A549 (cell line): ENCODE results near the gene PXDN. TPM values are rescaled to one million over a fixed set of nuclear protein-coding genes. Genes with fewer than 3 reads are reported as not detected.

Experiments
- ATAC-seq, 2 experiments: fragments of 200-7000 bp in 1 of 2; fragments of >200 bp in 1 of 2; cut with Nextera tagmentation in 1 of 2; cut with Tn5 transposase in 1 of 2; 3 replicates each; pipeline versions ENCODE4 v1.8.0 to v1.9.1; 2018 to 2020; ENCODE audit warnings: mild to moderate bottlenecking in 1 of 2, moderate library complexity in 1 of 2
- CTCF ChIA-PET: fragments of 300-600 bp; sonication (Branson Sonifier 250); formaldehyde crosslinking; extraction: SDS; loops from one replicate; lab custom pipeline; 2021; ENCODE audit warnings: antibody characterized with exemption, inconsistent platforms; lab: Yijun Ruan, JAX
- POLR2A ChIA-PET: fragments of 350-600 bp; formaldehyde crosslinking; extraction: SDS; loops from one replicate; lab custom pipeline; 2021; ENCODE audit warnings: antibody characterized with exemption, inconsistent platforms; lab: Yijun Ruan, JAX
- DNase-seq, 2 experiments: peaks; one replicate each; pipeline versions ENCODE4 v3.0.0 to v3.0.0-alpha.2; 2011 to 2016; ENCODE audit warnings: low read depth in 1 of 2, low spot score in 1 of 2
- FAIRE-seq: peaks from 2 replicates; lab custom pipeline; 2011; peaks lifted over from hg19 to GRCh38; lab: Jason Lieb, UNC
- H3K27ac ChIP-seq, 2 experiments: fragments of >200 bp; sonication (Bioruptor Twin); formaldehyde crosslinking; 3 replicates each; pipeline ENCODE4 v1.5.1; 2016 to 2017
- H3K4me1 ChIP-seq: fragments of >200 bp; sonication (Bioruptor Twin); formaldehyde crosslinking; 3 replicates; pipeline ENCODE4 v1.6.1; 2016
- H3K4me2 ChIP-seq: fragments of >200 bp; sonication (Bioruptor Twin); formaldehyde crosslinking; 3 replicates; pipeline ENCODE4 v1.6.1; 2016
- H3K4me3 ChIP-seq: fragments of >200 bp; sonication (Bioruptor Twin); formaldehyde crosslinking; 3 replicates; pipeline ENCODE4 v1.5.1; 2016
- H3K9me3 ChIP-seq: fragments of >200 bp; sonication (Bioruptor Twin); formaldehyde crosslinking; 3 replicates; pipeline ENCODE4 v1.6.1; 2016
- CBX2 ChIP-seq: fragments of 200-600 bp; sonication (generic); IDR thresholded peaks from 2 replicates; pipeline ENCODE4 v1.6.1; 2016; ENCODE audit warnings: low read depth, mild to moderate bottlenecking, borderline replicate concordance
- CEBPB ChIP-seq, 2 experiments: fragments of >200 bp in 1 of 2; sonication (Bioruptor Twin) in 1 of 2; formaldehyde crosslinking in 1 of 2; IDR thresholded peaks; 2 replicates each; pipeline ENCODE4 v1.6.1; 2012 to 2016
- CHD4 ChIP-seq: fragments of 200-600 bp; sonication (generic); IDR thresholded peaks from 2 replicates; pipeline ENCODE4 v1.6.1; 2016; ENCODE audit warnings: antibody characterized with exemption, mild to moderate bottlenecking, borderline replicate concordance
- CTCF ChIP-seq: fragments of >200 bp; sonication (Bioruptor Twin); formaldehyde crosslinking; IDR thresholded peaks from 3 replicates; pipeline ENCODE4 v1.5.1; 2016
- EHMT2 ChIP-seq: fragments of 200-600 bp; sonication (generic); IDR thresholded peaks from 2 replicates; pipeline ENCODE4 v1.6.1; 2016; ENCODE audit warnings: antibody characterized with exemption, low read depth, mild to moderate bottlenecking, moderate library complexity
- EP300 ChIP-seq, 2 experiments: fragments of >200 bp; sonication (Bioruptor Twin); formaldehyde crosslinking; IDR thresholded peaks; 2 replicates in 1 of 2; 3 replicates in 1 of 2; pipeline ENCODE4 v1.6.1; 2016 to 2017
- ESRRA ChIP-seq: fragments of 150-350 bp; IDR thresholded peaks from 2 replicates; pipeline ENCODE4 v1.6.1; 2014; ENCODE audit warnings: mild to moderate bottlenecking, low read length, borderline replicate concordance
- FOSB ChIP-seq: fragments of 250-450 bp; sonication (Bioruptor Pico); IDR thresholded peaks from 2 replicates; pipeline ENCODE4 v1.5.0; 2020; ENCODE audit warnings: mild to moderate bottlenecking, moderate library complexity
- FOSL2 ChIP-seq, 2 experiments: fragments of 450-650 bp in 1 of 2; fragments of >200 bp in 1 of 2; sonication (Bioruptor Twin) in 1 of 2; formaldehyde crosslinking; IDR thresholded peaks; 2 replicates each; pipeline versions ENCODE4 v1.5.0 to v1.6.1; 2016 to 2020; ENCODE audit warnings: mild to moderate bottlenecking in 1 of 2, moderate library complexity in 1 of 2
- FOXS1 ChIP-seq: fragments of 250-450 bp; sonication (Bioruptor Pico); IDR thresholded peaks from 2 replicates; pipeline ENCODE4 v1.5.0; 2020; ENCODE audit warnings: mild to moderate bottlenecking, moderate library complexity
- HDAC2 ChIP-seq: fragments of 200-600 bp; sonication (generic); IDR thresholded peaks from 2 replicates; pipeline ENCODE4 v1.6.1; 2016
- HOXA7 ChIP-seq: fragments of 250-450 bp; sonication (Bioruptor Pico); IDR thresholded peaks from 2 replicates; pipeline ENCODE4 v1.5.0; 2020; ENCODE audit warnings: mild to moderate bottlenecking, moderate library complexity
- HOXB13 ChIP-seq: fragments of 250-450 bp; sonication (Bioruptor Pico); IDR thresholded peaks from 2 replicates; pipeline ENCODE4 v1.5.0; 2020; ENCODE audit warnings: low read depth, mild to moderate bottlenecking, moderate library complexity
- JUN ChIP-seq, 2 experiments: fragments of >200 bp; sonication (Bioruptor Twin); formaldehyde crosslinking; IDR thresholded peaks; 2 replicates in 1 of 2; 3 replicates in 1 of 2; pipeline ENCODE4 v1.6.1; 2016 to 2017
- KDM1A ChIP-seq: fragments of 200-600 bp; sonication (generic); IDR thresholded peaks from 2 replicates; pipeline ENCODE4 v1.6.1; 2016; ENCODE audit warnings: low read depth, mild to moderate bottlenecking
- MAFK ChIP-seq: fragments of 450-650 bp; IDR thresholded peaks from 2 replicates; pipeline ENCODE4 v1.6.1; 2014; ENCODE audit not compliant: partially characterized antibody
- NPAS2 ChIP-seq: fragments of 250-450 bp; sonication (Bioruptor Pico); IDR thresholded peaks from 2 replicates; pipeline ENCODE4 v1.8.0; 2022; ENCODE audit warnings: mild to moderate bottlenecking, moderate library complexity, borderline replicate concordance
- RAD21 ChIP-seq, 2 experiments: fragments of >200 bp in 1 of 2; sonication (Bioruptor Twin) in 1 of 2; formaldehyde crosslinking in 1 of 2; IDR thresholded peaks in 1 of 2; conservative IDR thresholded peaks in 1 of 2; 2 replicates in 1 of 2; 3 replicates in 1 of 2; pipeline ENCODE4 v1.6.1; 2012 to 2018; ENCODE audit warnings: inconsistent platforms in 1 of 2
- RNF2 ChIP-seq: fragments of 200-600 bp; sonication (generic); IDR thresholded peaks from 2 replicates; pipeline ENCODE4 v1.6.1; 2016; ENCODE audit warnings: low read depth, mild to moderate bottlenecking, antibody characterized with exemption, moderate library complexity, borderline replicate concordance
- SREBF2 ChIP-seq: fragments of 450-650 bp; IDR thresholded peaks from 2 replicates; pipeline ENCODE4 v1.6.1; 2014; ENCODE audit warnings: mild to moderate bottlenecking, moderate library complexity
- ZC3H11A ChIP-seq: fragments of 450-650 bp; IDR thresholded peaks from 2 replicates; pipeline ENCODE4 v1.6.1; 2014; ENCODE audit warnings: antibody characterized with exemption, mild to moderate bottlenecking
- ZFP36 ChIP-seq: fragments of 450-650 bp; IDR thresholded peaks from 2 replicates; pipeline ENCODE4 v1.6.1; 2014; ENCODE audit warnings: borderline replicate concordance; ENCODE audit not compliant: partially characterized antibody
- ZSCAN20 ChIP-seq: fragments of 250-450 bp; sonication (Bioruptor Pico); IDR thresholded peaks from 2 replicates; pipeline ENCODE4 v1.8.0; 2022; ENCODE audit warnings: mild to moderate bottlenecking, moderate library complexity
- WGBS: methylation state at CpG from one replicate; pipeline ENCODE4 v1.1.6; 2017; ENCODE audit errors: missing lambda C conversion rate; 5-methylcytosine and 5-hydroxymethylcytosine counted together
- polyA plus RNA-seq, 4 experiments: library from polyadenylated mRNA; depleted of rRNA in 3 of 4; stranded (reverse); fragments of >200 nt; fragmentation: RNase III in 1 of 4; extraction: RNeasy Plus Mini Kit Qiagen cat#74134 plus additional on column Dnase treatment in 1 of 4; gene quantifications; 2 replicates in 3 of 4; 3 replicates in 1 of 4; pipeline ENCODE4 v1.2.3, GENCODE V29; 2011 to 2017
- TF ChIP-seq, protein P1 (sequence below): fragments of 150-350 bp; IDR thresholded peaks from 2 replicates; pipeline ENCODE4 v1.6.1; 2014; ENCODE audit warnings: low read depth, mild to moderate bottlenecking, low read length
- TF ChIP-seq, protein P2 (sequence below): IDR thresholded peaks from 2 replicates; pipeline ENCODE4 v1.6.1; 2012; ENCODE audit warnings: low read depth, borderline replicate concordance
- TF ChIP-seq, protein P3 (sequence below): fragments of 250-450 bp; sonication (Bioruptor Pico); IDR thresholded peaks from 2 replicates; pipeline ENCODE4 v1.5.0; 2021; ENCODE audit warnings: mild to moderate bottlenecking, moderate library complexity, borderline replicate concordance

The PXDN gene
- polyA plus RNA-seq, 2 of the 4 experiments (the other 2 are of a cell fraction), result 3.7 to 7.3 TPM

DNA sequence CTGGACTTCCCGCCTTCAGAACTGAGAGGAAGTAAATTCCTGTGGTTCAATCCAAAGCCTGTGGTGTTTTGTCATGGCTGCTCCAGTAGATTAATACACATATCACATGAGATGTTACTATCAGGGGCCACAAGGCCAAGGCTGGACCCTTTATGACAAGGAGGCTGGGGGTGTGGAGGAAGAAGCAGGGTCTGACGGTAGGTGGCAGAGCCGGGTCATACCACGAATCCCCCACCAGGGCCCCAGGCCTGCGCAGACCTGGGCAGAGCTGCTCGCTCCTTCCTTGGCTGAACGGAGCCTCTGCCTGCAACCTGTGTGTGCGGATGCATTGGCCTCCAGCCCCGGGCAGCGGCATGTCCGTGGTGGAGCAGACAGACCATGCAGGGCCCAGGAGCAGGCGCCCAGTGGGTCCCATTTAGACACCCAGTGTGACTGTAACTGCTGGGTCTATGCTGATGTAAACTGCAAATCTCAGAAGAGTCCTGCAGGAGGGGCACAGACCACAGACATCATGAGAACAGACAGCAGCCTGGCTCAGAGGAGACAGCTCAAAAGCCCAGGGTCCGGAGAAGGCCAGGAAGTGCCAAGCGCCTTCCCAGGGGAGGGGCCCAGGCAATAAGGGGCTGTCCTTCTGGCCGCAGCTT, 155.2 kb downstream of the PXDN start:
- Histone ChIP-seq H3K9me3 (no peaks in the 10 kb centered on the region), H3K4me3 (no peak overlapping the region), H3K4me1 (no peaks in the 10 kb centered on the region), H3K4me2 (no peak overlapping the region), H3K27ac (no peak overlapping the region)
- DNase-seq (no peak), FAIRE-seq (no peak), ATAC-seq (no peak)
- 60% methylated on average over 15 of the region's 15 CpGs for WGBS
- TF ChIP-seq KDM1A (no peak), CHD4 (no peak), HDAC2 (no peak), JUN (IDR thresholded peaks at IDR 0.05) (no peak), ZC3H11A (no peak), ESRRA (no peak), RAD21 (conservative IDR thresholded peaks at IDR 0.05 in 1 of 2, IDR thresholded peaks at IDR 0.05 in 1 of 2) (no peak), HOXB13 (CRISPR knock-in tag) (no peak), SREBF2 (no peak), EHMT2 (no peak), MAFK (no peak)
- TF ChIP-seq, protein P1, sequence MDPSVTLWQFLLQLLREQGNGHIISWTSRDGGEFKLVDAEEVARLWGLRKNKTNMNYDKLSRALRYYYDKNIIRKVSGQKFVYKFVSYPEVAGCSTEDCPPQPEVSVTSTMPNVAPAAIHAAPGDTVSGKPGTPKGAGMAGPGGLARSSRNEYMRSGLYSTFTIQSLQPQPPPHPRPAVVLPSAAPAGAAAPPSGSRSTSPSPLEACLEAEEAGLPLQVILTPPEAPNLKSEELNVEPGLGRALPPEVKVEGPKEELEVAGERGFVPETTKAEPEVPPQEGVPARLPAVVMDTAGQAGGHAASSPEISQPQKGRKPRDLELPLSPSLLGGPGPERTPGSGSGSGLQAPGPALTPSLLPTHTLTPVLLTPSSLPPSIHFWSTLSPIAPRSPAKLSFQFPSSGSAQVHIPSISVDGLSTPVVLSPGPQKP, result no peak
- TF ChIP-seq, protein P2, sequence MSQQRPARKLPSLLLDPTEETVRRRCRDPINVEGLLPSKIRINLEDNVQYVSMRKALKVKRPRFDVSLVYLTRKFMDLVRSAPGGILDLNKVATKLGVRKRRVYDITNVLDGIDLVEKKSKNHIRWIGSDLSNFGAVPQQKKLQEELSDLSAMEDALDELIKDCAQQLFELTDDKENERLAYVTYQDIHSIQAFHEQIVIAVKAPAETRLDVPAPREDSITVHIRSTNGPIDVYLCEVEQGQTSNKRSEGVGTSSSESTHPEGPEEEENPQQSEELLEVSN, result no peak
- CTCF ChIA-PET, result interaction anchor here (0.6 to 1.7 kb wide), 2 partner anchors 38 to 78 kb away, joined by 3 to 4 read pairs; no protein-coding TSS in a partner anchor
- POLR2A ChIA-PET, result no interaction called here

DNA sequence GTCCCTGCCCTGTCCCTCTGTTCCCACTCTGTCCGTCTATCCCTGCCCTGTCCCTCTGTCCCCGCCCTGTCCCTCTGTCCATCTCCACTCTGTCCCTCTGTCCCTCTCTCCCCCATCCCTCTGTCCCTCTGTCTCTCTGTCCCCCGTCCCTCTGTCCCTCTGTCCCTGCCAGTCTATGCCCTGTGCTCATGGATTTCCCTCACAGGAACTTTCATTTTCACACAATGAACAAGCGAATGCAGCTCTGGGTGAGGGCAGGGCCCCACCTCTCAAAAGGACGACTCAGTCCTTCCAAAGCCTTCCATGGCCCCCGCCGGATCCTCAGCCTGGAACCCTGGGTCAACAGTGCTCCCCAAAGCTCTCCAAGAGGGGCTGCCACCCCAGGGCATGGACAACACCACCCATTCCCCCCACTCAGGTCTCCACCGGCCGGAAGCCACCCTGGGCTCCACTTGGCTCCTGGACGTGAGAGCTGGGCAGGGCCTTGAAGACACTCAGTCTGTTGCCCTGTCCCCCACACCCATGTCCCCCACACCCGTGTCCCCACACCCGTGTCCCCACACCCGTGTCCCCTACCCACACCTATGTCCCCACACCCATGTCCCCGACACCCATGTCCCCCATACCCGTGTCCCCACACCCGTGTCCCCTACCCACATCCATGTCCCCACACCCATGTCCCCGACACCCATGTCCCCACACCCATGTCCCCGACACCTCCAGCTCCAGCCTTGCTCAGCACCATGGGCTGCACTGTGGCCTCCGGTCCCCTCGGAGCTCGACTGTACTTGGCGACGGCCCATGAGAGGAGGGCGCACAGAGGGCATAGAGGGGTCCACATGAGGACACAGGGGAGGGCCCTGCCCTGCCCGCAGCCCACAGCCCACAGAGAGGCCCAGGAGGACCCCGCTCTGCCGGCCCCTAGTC, 156.0 kb downstream of the PXDN start:
- no peaks in the 10 kb centered on the region for H3K4me1 ChIP-seq
- FAIRE-seq, result no peak
- no peak overlapping the region for H3K27ac ChIP-seq
- TF ChIP-seq CEBPB (IDR thresholded peaks at IDR 0.05) (no peak), ZSCAN20 (CRISPR knock-in tag) (no peak), CTCF (no peak), ESRRA (no peak), EP300 (IDR thresholded peaks at IDR 0.05) (no peak), FOSB (CRISPR knock-in tag) (no peak), ZFP36 (no peak), KDM1A (no peak), FOXS1 (CRISPR knock-in tag) (no peak), RNF2 (no peak), CBX2 (no peak), CHD4 (no peak), NPAS2 (no peak), HOXA7 (CRISPR knock-in tag) (no peak), FOSL2 (IDR thresholded peaks at IDR 0.05) (no peak), FOSL2 (CRISPR knock-in tag; IDR thresholded peaks at IDR 0.05) (no peak)
- TF ChIP-seq, protein P2, result no peak
- TF ChIP-seq, protein P3, sequence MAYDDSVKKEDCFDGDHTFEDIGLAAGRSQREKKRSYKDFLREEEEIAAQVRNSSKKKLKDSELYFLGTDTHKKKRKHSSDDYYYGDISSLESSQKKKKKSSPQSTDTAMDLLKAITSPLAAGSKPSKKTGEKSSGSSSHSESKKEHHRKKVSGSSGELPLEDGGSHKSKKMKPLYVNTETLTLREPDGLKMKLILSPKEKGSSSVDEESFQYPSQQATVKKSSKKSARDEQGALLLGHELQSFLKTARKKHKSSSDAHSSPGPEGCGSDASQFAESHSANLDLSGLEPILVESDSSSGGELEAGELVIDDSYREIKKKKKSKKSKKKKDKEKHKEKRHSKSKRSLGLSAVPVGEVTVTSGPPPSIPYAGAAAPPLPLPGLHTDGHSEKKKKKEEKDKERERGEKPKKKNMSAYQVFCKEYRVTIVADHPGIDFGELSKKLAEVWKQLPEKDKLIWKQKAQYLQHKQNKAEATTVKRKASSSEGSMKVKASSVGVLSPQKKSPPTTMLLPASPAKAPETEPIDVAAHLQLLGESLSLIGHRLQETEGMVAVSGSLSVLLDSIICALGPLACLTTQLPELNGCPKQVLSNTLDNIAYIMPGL (CRISPR knock-in tag), result no peak
- no peaks in the 10 kb centered on the region for H3K9me3 ChIP-seq
- 50% methylated on average over 22 of the region's 27 CpGs for WGBS
- no peak for ATAC-seq
- H3K4me3 ChIP-seq, result no peak overlapping the region
- H3K4me2 ChIP-seq, result no peak overlapping the region
- ChIA-PET POLR2A (no interaction called here), CTCF (interaction anchor here (1.7 kb wide), 1 partner anchor 38 kb away, joined by 4 read pairs; no protein-coding TSS in a partner anchor)
- no peak for DNase-seq
